Stimulated activated naive CD8-positive, alpha-beta T cell treated with anti-CD3 and anti-CD28 coated beads, Interleukin-15, Interleukin-2, amounts not matched to agents 100 U/mL and 50 U/mL, for 24 hours (primary cell): ENCODE measurements around the gene TMTC1.
"Not testable (repeated sequence)": the region's sequence is repeated elsewhere in the genome, so short reads cannot be mapped to it uniquely, and the experiment has no call there.

ENCODE experiments used
- ATAC-seq: fragments of 150-1000 bp; cut with Tn5 transposase; one replicate; pipeline ENCODE4 v1.10.0; 2021
- DNase-seq: peaks from one replicate; pipeline ENCODE4 v3.0.0; 2021

Gene TMTC1

DNA sequence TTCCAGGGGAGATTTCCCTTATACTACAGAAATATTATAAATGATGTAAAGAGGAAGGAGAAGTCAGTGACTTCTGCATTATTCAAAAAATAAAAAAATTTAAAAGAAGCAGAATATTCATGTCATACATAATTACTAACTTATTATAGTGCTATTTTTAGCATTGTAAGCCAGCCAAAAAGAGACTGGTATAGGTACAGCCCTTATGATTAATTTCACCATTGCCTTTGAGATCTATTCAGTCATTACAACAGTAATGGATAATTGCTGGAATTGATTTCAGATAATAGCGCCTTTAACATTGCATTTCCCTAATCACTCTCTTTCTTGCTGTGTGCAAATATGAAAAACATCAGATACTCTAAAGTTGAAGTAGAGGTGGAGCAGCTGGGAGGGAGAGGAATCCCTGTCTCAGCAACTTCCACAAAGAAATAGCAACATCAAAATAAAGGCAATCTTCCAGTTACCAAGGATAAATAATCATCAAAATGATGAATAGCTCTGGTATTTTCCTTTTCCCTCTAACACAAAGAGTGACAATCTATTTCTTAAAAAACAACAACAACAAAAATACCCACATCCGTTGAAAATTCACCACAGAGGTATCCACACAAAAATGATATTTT, 214.5 kb downstream of the TMTC1 start:
- DNase-seq (no peak), ATAC-seq (no peak)

DNA sequence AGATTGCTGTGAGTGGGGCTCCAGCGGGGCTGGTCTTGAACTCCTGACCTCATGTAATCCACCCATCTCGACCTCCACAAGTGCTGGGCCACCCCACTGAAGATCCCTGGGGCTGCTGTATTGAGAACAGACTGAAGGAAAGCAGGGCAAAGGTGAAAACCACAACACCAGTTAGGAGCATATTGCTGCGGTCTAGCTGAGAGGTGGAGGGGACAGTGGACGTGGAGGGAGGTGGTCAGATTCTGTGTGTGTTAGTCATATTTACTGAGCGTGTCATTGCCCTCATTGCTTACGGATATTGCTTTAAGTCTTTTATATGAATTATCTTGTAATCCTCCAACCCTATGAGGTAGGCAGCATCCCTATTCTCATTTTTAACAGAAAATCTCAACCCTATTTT, 217.3 kb downstream of the TMTC1 start:
- ATAC-seq (no peak), DNase-seq (no peak)

DNA sequence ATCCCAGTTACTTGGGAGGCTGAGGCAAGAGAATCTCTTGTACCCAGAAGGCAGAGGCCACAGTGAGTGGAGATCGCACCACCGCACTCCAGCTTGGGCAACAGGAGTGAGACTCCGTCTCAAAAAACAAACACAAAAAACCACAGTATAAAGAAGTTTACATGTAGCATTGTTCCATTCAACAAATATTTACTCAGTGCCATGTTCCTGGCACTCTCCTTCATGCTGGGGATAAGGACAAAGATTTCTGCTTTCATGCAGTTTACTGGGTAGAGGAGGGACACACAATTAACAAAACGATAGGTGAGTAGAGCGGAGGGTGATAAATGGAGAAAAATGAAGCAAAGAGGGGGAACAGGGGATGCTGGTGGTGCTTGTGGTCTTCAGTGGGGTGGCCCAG, 218.0 kb downstream of the TMTC1 start:
- ATAC-seq (no peak), DNase-seq (no peak)

DNA sequence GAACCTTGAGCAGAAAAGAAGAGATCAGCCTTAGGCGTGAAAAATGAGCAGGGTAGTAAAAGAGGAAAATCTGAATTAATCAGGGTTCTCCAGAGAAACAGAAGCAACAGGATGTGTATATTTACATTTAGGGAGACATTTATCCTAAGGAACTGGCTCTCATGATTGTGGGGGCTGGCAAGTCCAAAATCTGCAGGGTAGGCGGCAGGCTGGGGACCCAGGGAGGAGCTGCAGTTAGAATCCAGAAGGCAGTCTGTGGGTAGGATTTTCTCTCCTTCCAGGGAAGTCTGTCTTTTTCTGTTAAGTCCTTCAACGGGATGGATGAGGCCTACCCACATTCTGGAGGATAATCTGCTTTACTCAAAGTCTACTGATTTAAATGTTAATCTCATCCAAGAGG, 218.8 kb downstream of the TMTC1 start:
- DNase-seq (no peak), ATAC-seq (no peak)

DNA sequence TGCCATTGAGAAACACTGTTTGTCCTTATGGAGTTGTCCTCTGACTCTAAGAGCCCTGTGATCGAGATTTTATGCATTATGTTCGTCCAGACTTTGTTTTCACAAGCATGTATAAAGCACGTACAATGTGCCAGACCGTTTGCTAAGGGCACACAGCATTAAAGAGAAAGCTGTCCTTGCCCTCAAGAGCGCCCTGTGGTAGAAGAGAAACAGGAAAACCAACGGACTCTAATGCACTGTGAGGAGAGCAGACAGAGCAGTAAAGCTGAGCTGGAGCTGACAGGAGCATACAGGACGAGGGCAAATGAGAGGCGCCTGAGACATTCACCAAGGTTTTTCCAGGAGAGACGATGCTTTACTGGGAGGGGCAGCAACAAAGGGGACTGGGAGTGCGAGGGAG, 220.1 kb downstream of the TMTC1 start:
- ATAC-seq: no peak

DNA sequence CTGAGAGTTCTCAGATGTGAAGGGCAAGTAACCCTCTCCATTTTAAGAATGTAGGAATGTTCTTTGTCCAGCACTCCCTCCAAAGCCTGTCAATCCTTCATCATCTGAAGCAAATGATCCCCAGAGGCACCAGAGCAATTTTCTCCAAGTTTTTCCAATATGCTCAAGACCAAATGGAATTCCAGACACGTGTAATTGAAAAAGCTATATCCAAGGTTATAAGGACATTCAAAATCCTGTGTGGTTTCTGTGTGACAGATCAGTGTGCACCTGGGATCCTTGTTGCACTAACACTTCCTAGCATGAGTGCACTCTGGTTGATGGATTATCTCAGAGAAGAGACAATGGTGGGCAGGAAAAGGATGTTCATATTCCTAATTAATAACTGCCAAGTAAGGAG, 220.7 kb downstream of the TMTC1 start:
- ATAC-seq: no peak
- no peak for DNase-seq

More for the DNA sequence above, 220.1 kb downstream of the TMTC1 start:
- no peak for DNase-seq

DNA sequence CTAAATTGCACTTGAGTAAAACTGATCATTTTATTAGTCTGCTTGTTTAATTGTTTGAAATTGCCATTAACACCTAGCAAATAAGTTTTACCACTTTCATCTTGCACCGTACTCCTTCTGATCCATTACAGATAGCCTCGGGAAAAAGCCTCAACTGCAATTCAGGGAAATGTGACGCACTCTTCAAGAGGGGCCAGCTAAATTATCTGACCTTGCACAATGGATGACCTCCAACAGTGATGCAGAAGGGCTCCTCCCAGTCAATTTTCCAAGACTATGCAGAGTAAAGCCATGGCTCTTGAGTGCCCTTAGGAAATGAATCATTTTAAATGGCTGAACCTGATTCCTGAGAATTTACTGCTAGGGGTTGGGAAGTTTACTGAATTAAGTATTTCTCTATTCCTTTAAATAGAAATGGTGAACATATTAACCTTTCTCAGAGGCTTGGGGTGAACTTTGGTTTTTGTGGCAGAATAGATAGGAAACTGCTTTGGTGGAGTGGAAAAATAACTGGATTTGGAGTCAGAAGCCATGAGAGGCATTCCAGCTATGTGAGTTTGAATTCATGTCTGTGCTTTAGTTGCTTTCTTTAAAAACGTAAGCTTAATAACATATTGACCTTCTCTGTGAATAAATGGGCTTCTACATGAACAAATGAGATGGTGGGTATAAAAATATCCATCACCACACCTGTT, 221.5 kb downstream of the TMTC1 start:
- DNase-seq (no peak), ATAC-seq (no peak)

DNA sequence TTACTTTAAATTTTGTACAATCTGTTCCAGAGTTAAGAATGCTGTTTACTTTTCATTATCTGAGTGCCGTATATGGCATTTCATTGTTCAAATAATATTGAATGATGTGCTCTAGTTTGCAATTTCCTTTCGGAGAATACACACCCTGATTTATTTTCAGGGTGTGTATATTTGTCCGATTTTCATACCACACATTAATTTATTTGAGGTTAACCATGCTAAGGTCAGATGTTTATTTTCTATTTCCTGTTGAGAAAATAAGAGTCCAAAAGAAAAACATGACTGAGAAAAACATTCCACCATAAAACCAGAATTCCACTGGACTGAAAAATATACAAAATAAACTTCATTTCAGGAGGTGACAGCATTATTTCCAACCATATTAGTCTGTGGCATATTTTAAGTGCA, 222.1 kb downstream of the TMTC1 start:
- ATAC-seq (no peak), DNase-seq (no peak)

DNA sequence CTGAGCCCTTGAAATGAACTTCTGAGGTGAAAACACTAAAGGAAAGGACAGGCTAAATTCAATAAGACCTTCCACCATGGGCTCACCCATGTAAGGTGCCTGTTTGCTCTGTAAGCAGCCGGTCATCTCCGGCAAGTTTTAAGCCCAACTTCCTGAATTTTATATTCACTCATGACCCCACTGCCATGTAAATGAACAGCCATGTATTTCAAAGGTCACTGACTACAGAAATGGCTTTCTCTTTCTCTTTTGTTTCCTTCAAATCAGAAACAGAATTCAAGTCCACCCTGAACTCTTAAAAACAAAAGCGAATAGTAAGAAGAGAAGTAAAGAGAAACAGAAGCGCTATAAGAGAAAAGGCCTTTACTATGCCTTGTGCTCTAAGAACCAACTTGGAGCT, 224.5 kb downstream of the TMTC1 start:
- ATAC-seq (no peak), DNase-seq (no peak)

DNA sequence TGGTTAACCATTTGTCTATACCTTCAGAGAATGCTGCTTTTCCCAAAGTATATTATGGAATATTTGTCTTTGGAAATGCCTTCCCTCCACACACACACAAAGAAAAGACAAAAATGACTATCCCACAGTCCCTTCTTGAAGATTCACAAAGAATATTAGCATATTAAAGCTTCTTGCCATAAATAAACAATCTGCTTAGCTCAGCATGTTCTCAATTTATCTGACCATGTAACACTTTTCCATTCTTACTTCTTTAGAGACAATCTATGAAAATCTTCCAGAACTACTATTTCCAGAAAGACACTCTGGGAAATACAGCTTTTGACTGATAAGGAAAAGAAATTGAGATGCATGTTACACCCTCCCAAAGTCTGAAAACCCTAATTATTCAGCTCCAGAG, 227.4 kb downstream of the TMTC1 start:
- DNase-seq: no peak
- no peak for ATAC-seq

DNA sequence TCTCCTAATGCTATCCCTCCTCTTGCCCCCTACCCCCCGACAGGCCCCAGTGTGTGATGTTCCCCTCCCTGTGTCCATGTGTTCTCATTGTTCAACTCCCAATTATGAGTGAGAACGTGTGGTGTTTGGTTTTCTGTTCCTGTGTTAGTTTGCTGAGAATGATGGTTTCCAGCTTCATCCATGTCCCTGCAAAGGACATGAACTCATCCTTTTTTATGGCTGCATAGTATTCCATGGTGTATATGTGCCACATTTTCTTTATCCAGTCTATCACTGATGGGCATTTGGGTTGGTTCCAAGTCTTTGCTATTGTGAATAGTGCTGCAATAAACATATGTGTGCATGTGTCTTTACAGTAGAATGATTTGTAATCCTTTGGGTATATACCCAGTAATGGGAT, 228.3 kb downstream of the TMTC1 start:
- not testable (repeated sequence) for ATAC-seq

DNA sequence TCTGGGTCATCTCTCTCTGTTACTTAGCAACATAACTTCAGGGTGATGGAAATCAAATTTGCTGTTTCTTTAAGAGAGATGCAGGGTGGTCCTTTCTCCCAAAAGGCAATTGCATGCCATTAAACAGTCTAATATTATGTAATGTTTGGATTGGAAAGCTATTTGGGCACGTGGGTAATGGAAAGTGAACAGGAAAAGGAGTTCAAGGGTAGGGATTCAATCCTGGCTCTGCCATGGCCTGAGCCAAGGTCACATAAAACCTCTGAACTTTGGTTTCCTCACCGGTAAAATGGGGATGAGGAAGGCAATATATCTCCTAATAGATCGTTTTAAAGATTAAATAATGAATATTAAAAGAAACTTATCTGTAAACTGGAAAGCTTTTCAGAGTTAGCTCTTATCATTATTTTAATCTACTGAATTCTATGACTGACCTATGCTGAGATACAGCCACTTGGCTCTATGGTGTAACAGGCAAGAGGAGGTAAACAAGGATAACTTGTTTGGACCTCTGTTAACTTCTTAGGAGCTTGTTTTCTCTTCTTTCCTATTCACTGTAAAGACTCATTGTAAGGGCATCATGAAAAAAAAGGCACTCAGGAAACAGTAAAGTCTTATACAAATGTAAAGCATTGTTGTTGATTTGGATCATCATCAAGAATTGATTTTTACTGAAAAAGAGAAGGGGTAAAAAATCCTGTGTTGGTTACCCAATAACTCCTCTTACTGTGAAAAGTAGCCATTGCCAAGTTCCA, 230.6 kb downstream of the TMTC1 start:
- ATAC-seq (no peak), DNase-seq (no peak)

More for the DNA sequence above, 228.3 kb downstream of the TMTC1 start:
- not testable (repeated sequence) for DNase-seq

DNA sequence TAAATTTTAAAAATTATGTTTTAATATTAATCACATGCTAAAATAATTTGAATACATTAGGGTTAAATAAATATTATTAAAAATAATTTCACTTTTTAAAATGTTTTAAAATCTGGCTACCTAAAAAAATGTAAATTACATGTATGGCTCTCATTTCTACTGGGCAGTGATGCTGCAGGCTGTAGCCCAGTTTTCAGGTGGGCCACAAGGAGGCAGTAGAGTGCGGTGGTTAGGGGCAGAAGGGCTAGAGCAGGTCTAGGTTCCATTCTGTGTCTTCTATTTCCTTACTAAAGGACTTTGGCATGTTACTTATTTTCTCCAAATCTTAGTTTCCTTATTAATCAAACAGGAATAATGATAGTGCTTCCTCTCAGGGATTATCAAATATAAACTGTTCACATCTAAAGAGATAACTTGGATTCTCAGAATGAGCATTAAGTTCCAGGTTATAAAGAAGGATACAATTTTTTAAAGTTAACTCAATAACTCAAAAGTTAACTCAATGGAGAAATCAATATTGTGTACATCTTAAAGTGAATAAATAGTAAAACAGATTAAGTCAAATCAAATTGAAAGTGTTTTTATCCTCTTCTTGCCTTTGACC, 231.3 kb downstream of the TMTC1 start:
- DNase-seq: peak; percentile 71
- ATAC-seq: peak; percentile 76

DNA sequence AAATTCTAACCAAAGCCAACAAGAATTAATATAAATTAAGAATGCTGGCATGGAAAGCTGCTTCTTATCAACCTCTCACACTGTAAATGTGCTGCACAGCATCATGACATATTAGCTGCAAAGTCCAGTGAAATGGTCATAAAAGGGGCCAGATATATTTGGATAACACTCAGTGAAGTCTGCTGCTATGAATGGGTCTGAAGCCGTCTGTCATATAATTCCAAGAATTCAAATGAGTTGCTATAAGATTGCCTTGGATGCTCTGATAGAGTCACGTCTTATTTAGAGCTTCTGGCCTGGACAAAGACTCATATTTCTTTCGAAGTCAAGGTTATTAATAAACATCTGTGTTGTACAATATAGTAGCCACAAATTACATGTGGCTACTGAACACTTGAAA, 231.9 kb downstream of the TMTC1 start:
- DNase-seq (no peak), ATAC-seq (no peak)

DNA sequence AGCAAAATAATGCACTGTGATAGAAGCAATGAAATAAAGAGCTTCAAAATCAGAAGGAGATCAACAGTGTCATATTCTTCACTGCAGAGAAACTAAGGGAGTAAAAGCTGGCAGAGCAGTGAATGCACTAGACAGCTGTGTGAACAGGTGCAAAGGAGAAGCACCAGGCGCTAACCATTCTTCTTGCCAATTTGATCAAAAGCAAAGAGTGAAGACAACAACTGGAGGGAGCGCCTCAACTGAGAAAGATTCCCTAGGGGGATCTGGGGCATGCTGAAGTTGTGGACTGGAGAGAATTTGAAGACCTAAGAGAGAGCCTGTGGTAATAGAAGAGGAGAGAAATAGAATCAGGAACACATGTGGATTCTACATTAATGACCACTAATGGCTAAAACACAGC, 235.9 kb downstream of the TMTC1 start:
- DNase-seq (no peak), ATAC-seq (no peak)

DNA sequence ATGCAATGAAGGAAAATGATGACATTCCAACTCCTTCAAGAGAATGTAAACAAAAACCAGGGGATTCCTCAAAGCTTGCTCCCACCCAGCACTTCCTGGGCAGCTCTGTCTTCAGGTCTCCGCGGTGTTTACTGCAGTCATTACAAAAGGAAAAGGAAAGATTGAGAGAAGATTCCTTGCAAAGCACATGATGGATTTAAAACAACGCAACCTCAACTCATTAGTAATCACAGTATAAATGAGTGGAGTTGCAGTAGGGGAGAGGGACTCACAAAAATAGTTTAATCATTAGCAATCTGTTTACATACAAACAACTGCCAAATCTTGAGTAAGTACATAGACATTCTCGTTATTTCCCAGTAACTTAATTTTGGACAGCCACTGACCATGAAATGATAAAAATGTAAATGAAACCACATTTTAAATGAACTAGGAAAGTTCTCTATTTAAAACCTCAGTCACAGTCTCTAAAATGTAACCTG, 236.6 kb downstream of the TMTC1 start:
- DNase-seq: no peak
- no peak for ATAC-seq

DNA sequence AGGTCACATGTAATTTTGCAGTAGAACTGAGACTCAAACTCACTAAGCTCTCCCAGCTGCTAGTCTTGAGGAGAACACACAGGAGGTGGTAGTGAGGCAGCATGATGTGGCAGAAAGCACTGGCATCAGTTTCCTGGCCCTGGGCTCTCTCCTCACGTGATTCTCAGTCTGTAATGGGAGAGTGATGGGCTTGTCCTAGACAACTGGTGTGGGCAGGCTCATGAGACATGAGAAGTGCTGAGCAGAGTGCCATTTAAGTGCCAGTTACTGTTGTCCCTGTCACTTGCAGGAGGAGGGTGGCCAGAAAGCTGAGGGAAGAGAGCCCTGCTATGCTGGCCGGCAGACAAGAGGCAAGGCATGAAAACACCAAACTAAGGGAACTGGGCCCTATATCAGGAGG, 237.7 kb downstream of the TMTC1 start:
- ATAC-seq: no peak
- no peak for DNase-seq

DNA sequence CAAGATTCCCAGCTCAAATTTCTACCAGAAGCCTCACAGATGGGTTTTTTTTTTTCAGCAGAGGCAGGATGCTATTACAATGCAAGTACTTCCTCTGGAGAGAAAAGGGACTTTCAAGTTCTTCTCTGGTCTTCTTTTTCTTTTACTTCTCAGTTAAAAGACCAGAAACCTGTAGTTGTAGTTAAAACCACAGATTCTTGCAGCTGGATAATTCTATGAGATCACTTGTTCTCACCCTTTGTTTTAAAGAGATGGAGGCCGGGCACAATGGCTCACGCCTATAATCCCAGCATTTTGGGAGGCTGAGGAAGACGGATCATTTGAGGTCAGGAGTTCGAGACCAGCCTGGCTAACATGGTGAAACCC, 238.7 kb downstream of the TMTC1 start:
- no peak for ATAC-seq
- DNase-seq: no peak

DNA sequence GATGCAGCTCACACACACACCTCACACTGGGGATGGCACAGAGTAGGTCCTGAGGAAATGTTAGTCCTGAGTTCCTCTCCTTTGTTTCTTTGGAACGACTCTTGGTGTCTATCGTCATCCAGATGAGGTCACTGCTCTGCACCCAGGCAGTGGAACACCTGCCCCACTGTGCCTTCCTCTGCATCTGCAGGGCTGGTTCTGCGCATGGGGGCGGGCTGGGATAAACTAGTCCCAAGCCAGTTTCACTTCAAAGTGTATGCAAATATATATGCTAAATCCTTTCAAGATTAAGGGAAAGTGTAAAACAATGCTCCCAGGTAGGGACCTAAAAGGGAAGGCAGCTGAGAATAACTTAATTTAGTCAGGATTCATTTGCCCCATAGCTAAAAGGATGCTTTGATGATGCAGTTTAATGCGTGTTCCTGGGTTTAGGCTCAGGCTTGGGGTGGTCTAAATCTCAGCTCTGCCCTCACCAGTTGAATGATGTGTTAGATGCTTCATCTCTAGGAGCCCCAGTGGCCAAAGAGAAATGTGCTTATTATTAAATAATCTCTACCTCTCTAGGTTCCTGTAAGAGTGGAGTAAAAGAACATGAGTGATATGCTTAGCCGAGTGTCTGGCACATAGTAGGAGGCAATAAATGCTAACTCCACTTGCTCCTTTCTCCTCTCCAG, 239.2 kb downstream of the TMTC1 start:
- ATAC-seq (no peak), DNase-seq (no peak)

DNA sequence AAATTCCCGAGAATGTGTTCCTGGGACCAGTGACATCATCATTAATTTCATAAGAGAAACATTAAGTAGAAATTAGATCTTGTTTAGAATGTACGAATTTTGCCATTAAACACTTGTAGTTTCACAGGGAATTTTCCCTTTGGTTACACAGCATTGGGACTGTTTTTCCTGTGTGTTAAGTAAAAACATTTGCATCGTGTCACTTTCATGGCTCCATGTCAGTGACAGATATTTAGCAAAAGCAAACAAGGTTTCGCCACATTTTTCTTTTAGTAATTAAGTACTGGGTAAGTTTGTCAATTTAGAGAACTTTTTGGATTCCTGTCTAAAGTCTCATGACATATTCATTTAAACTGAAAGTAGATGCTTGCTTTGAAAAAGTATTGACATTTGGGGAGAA, 240.7 kb downstream of the TMTC1 start:
- DNase-seq: no peak

DNA sequence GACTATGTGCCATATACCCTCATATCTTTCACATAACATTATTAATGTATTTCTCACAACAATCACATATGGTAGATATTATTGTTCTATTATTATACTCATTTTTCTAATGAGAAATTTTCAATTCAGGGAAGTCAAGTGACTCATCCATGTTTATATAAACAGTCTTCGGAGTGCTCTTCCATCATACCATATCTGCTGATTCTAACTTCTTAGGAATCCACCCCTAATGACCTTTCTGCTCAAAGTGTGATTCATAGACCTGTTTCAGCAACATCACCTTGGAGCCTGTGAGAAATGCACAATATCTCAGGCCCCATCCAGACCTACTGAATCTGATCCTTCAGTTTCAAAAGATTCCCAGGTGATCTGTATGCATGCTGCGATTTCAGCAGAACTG, 246.4 kb downstream of the TMTC1 start:
- DNase-seq: no peak
- no peak for ATAC-seq

More for the DNA sequence above, 240.7 kb downstream of the TMTC1 start:
- no peak for ATAC-seq

DNA sequence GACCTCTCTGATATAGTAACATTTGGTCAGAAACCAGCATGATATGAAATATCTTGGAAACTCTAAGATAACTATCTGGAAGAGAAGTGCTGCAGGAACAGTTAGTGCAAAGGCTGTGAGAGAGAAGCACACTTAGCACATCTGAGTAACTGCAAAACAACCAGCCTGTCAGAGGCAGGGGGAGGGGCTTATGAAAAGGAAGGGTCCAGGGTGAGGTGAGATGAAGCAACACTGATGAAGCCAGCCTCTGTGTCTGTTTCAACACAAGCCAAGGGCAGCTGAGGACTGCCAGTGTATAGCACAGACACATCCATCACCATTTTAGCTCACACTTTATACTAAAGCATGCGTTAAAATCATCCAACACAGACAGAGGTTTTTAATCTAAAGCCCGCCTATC, 248.8 kb downstream of the TMTC1 start:
- DNase-seq (no peak), ATAC-seq (no peak)
